Inferior parietal cortex (tissue), 1 donor: ENCODE measurements around the gene DAPK1.

Experiments
- DNase-seq: peaks from one replicate; pipeline ENCODE4 v3.0.0-alpha.2; 2016; ENCODE audit errors: extremely low spot score

DAPK1 gene

GRCh38 chr9:87684627-87685219, 187.1 kb downstream of the DAPK1 start:
- peak; percentile 81 for DNase-seq

- DNase-seq, result no peak
Measured at GRCh38 chr9:87685441-87685840, 187.8 kb downstream of the DAPK1 start.

- no peak for DNase-seq
Measured at GRCh38 chr9:87685871-87686519, 188.3 kb downstream of the DAPK1 start.

GRCh38 chr9:87686520-87687090, 188.9 kb downstream of the DAPK1 start:
- no peak for DNase-seq

- DNase-seq, result no peak
Measured at GRCh38 chr9:87687207-87687606, 189.5 kb downstream of the DAPK1 start.

GRCh38 chr9:87694236-87694755, 196.6 kb downstream of the DAPK1 start:
- DNase-seq, result no peak

GRCh38 chr9:87695523-87695922, 197.9 kb downstream of the DAPK1 start:
- no peak for DNase-seq

GRCh38 chr9:87696641-87697040, 199.0 kb downstream of the DAPK1 start:
- DNase-seq, result no peak

- DNase-seq, result no peak
Measured at GRCh38 chr9:87698069-87698809, 200.6 kb downstream of the DAPK1 start.

GRCh38 chr9:87699835-87700234, 202.2 kb downstream of the DAPK1 start:
- no peak for DNase-seq

- DNase-seq, result no peak
Measured at GRCh38 chr9:87701491-87701890, 203.8 kb downstream of the DAPK1 start.

GRCh38 chr9:87701931-87702421, 204.3 kb downstream of the DAPK1 start:
- no peak for DNase-seq

- no peak for DNase-seq
Measured at GRCh38 chr9:87702921-87703320, 205.3 kb downstream of the DAPK1 start.

GRCh38 chr9:87703636-87704276, 206.1 kb downstream of the DAPK1 start:
- DNase-seq, result no peak

GRCh38 chr9:87704342-87704741, 206.7 kb downstream of the DAPK1 start:
- DNase-seq, result no peak

- no peak for DNase-seq
Measured at GRCh38 chr9:87706066-87706739, 208.5 kb downstream of the DAPK1 start.

- DNase-seq, result peak; percentile 39
Measured at GRCh38 chr9:87707805-87708506, 210.3 kb downstream of the DAPK1 start.

GRCh38 chr9:87708546-87708945, 210.9 kb downstream of the DAPK1 start:
- no peak for DNase-seq

GRCh38 chr9:87708986-87709728, 211.5 kb downstream of the DAPK1 start:
- no peak for DNase-seq

GRCh38 chr9:87710443-87710842, 212.8 kb downstream of the DAPK1 start:
- no peak for DNase-seq
